HCT116 (cell line): ENCODE measurements around the gene SNX19. TPM values are rescaled to one million over a fixed set of nuclear protein-coding genes. Genes with fewer than 3 reads are reported as not detected.

ENCODE experiments used
- ATAC-seq: fragments of 200-7000 bp; cut with Tn5 transposase; 2 replicates; pipeline ENCODE4 v1.9.1; 2020; ENCODE audit warnings: mild to moderate bottlenecking, moderate library complexity
- Bru-seq: library from RNA; stranded (reverse); fragments of 400-500 nt; gene quantifications from one replicate; lab custom pipeline; 2021; lab: Mats Ljungman, UMichigan
- BruChase-seq, 2 experiments: library from RNA; stranded (reverse); fragments of 400-500 nt; gene quantifications; one replicate each; lab custom pipeline; 2021; lab: Mats Ljungman, UMichigan
- BruUV-seq: library from RNA; stranded (reverse); fragments of 400-500 nt; replicated peaks from 2 replicates; lab custom pipeline; 2021; lab: Mats Ljungman, UMichigan
- CTCF ChIA-PET: fragments of 300-600 bp; sonication (Branson Sonifier 250); formaldehyde crosslinking; loops from one replicate; lab custom pipeline; 2021; ENCODE audit warnings: antibody characterized with exemption; lab: Charles Lee
- POLR2A ChIA-PET: fragments of 300-600, 350-600 bp; sonication (Branson Sonifier 250); formaldehyde crosslinking; loops from one replicate; lab custom pipeline; 2021; ENCODE audit warnings: antibody characterized with exemption; lab: Charles Lee
- RAD21 ChIA-PET, 2 experiments: fragments of 300-600 bp; sonication (Branson Sonifier 250); formaldehyde crosslinking; loops; one replicate each; lab custom pipeline; 2023; ENCODE audit warnings: low total read pairs in 2 of 2; ENCODE audit not compliant: uncharacterized antibody in 2 of 2, unreplicated experiment in 2 of 2, low non-redundant PET in 1 of 2; lab: Charles Lee
- DNase-seq: peaks from one replicate; pipeline ENCODE4 v3.0.0-alpha.2; 2010; ENCODE audit warnings: low read depth, low spot score
- H2AFZ ChIP-seq: fragments of 200-600 bp; shearing (Covaris generic), sonication (generic); 2 replicates; pipeline ENCODE4 v1.6.1; 2017; ENCODE audit warnings: low read depth, mixed run types, mixed read lengths, antibody characterized with exemption, low read length; ENCODE audit not compliant: poor library complexity, severe bottlenecking
- H3K27ac ChIP-seq: 2 replicates; pipeline ENCODE4 v1.5.1; 2012; ENCODE audit warnings: low read depth, low read length
- H3K27me3 ChIP-seq: fragments of 200-600 bp; sonication (generic); 2 replicates; pipeline ENCODE4 v1.6.1; 2016; ENCODE audit warnings: mixed run types, low read length, mixed read lengths; ENCODE audit not compliant: insufficient read depth
- H3K36me3 ChIP-seq, 2 experiments: fragments of 200-500 bp in 1 of 2; fragments of 200-600 bp in 1 of 2; sonication (Bioruptor generic) in 1 of 2; sonication (generic) in 1 of 2; 2 replicates each; pipeline versions ENCODE4 v1.5.1 to v1.6.1; 2014 to 2016; ENCODE audit warnings: low read length in 2 of 2, inconsistent platforms in 1 of 2, mixed read lengths in 1 of 2, mixed run types in 1 of 2; ENCODE audit not compliant: insufficient read depth in 2 of 2, control insufficient read depth in 1 of 2
- H3K4me1 ChIP-seq, 2 experiments: fragments of 200-600 bp in 1 of 2; sonication (generic) in 1 of 2; 2 replicates each; pipeline versions ENCODE4 v1.5.1 to v1.6.1; 2012 to 2017; ENCODE audit warnings: low read length in 2 of 2, inconsistent platforms in 1 of 2, mild to moderate bottlenecking in 1 of 2, mixed read lengths in 1 of 2, mixed run types in 1 of 2, moderate library complexity in 1 of 2; ENCODE audit not compliant: insufficient read depth in 2 of 2, control insufficient read depth in 1 of 2
- H3K4me2 ChIP-seq: fragments of 200-600 bp; sonication (generic); 2 replicates; pipeline ENCODE4 v1.6.1; 2017; ENCODE audit warnings: mixed run types, low read length, mixed read lengths
- H3K4me3 ChIP-seq, 2 experiments: fragments of 200-600 bp in 1 of 2; sonication (generic) in 1 of 2; replicated peaks in 1 of 2; 2 replicates each; pipeline ENCODE4 v1.5.1; 2011 to 2016; ENCODE audit warnings: low read length in 2 of 2, control low read depth in 1 of 2, low read depth in 1 of 2, mild to moderate bottlenecking in 1 of 2, mixed read lengths in 1 of 2, mixed run types in 1 of 2
- H3K79me2 ChIP-seq: fragments of 200-600 bp; sonication (generic); 2 replicates; pipeline ENCODE4 v1.6.1; 2017; ENCODE audit warnings: mild to moderate bottlenecking, mixed run types, low read length, moderate library complexity, mixed read lengths; ENCODE audit not compliant: insufficient read depth
- H3K9ac ChIP-seq: fragments of 200-600 bp; sonication (generic); 2 replicates; pipeline ENCODE4 v1.6.1; 2016; ENCODE audit warnings: low read length, mixed read lengths
- H3K9me2 ChIP-seq: fragments of 200-600 bp; sonication (generic), shearing (Covaris generic); 2 replicates; pipeline ENCODE4 v1.6.1; 2017; ENCODE audit warnings: mixed run types, mild to moderate bottlenecking, moderate library complexity; ENCODE audit not compliant: insufficient read depth
- H3K9me3 ChIP-seq, 2 experiments: fragments of 200-500 bp in 1 of 2; fragments of 200-600 bp in 1 of 2; sonication (Bioruptor generic) in 1 of 2; sonication (generic) in 1 of 2; 2 replicates each; pipeline ENCODE4 v1.6.1; 2014 to 2017; ENCODE audit warnings: low read length in 2 of 2, mixed read lengths in 2 of 2, inconsistent platforms in 1 of 2, low read depth in 1 of 2, mild to moderate bottlenecking in 1 of 2, mixed run types in 1 of 2, moderate library complexity in 1 of 2; ENCODE audit not compliant: control insufficient read depth in 1 of 2, insufficient read depth in 1 of 2
- H4K20me1 ChIP-seq: fragments of 200-600 bp; sonication (generic), shearing (Covaris generic); 2 replicates; pipeline ENCODE4 v1.6.1; 2017; ENCODE audit warnings: mixed run types, mild to moderate bottlenecking, moderate library complexity; ENCODE audit not compliant: insufficient read depth
- FOSL1 ChIP-seq: IDR thresholded peaks from 2 replicates; pipeline ENCODE4 v1.6.1; 2012; ENCODE audit warnings: low read depth
- JUND ChIP-seq: IDR thresholded peaks from 2 replicates; pipeline ENCODE4 v1.6.1; 2012
- POLR2AphosphoS5 ChIP-seq: IDR thresholded peaks from 2 replicates; pipeline ENCODE4 v1.6.1; 2011; ENCODE audit warnings: mild to moderate bottlenecking, low read depth, low read length, moderate library complexity
- RAD21 ChIP-seq: IDR thresholded peaks from 2 replicates; pipeline ENCODE4 v1.6.1; 2012; ENCODE audit warnings: low read depth, mild to moderate bottlenecking
- SIN3A ChIP-seq: IDR thresholded peaks from 2 replicates; pipeline ENCODE4 v1.6.1; 2012; ENCODE audit warnings: low read depth
- SP1 ChIP-seq: IDR thresholded peaks from 2 replicates; pipeline ENCODE4 v1.6.1; 2012; ENCODE audit warnings: low read depth
- ZFX ChIP-seq: fragments of 450-650 bp; IDR thresholded peaks from 2 replicates; pipeline ENCODE4 v1.6.1; 2017
- ZNF274 ChIP-seq: fragments of 200-500 bp; sonication (Bioruptor generic); IDR thresholded peaks from 2 replicates; pipeline ENCODE4 v1.6.1; 2014; ENCODE audit warnings: mild to moderate bottlenecking, low read depth, low read length, inconsistent platforms
- intact Hi-C: fragments of 100-400 bp; cut with micrococcal nuclease; formaldehyde crosslinking; loops from 2 replicates; pipeline ENCODE4 v1.10.0; 2022
- long read RNA-seq: library from polyadenylated mRNA; unstranded; transcript quantifications from one replicate; pipeline ENCODE4 v2.0.0, GENCODE V29; 2021; ENCODE audit not compliant: unreplicated experiment
- polyA plus RNA-seq: library from polyadenylated mRNA; unstranded; fragments of >200 nt; gene quantifications from 2 replicates; pipeline ENCODE4 v1.2.1, GENCODE V29; 2012; ENCODE audit warnings: missing spikeins
- total RNA-seq: library from RNA; stranded (reverse); gene quantifications from one replicate; pipeline ENCODE4 v1.2.1, GENCODE V29; 2021; ENCODE audit not compliant: unreplicated experiment
- TF ChIP-seq, protein P1 (sequence below), 3 experiments: fragments of 200-600 bp in 1 of 3; sonication (generic) in 1 of 3; IDR thresholded peaks in 2 of 3; conservative IDR thresholded peaks in 1 of 3; 2 replicates each; pipeline ENCODE4 v1.5.1; 2012 to 2017; ENCODE audit warnings: low read depth in 2 of 3, low read length in 2 of 3, antibody characterized with exemption in 1 of 3, borderline replicate concordance in 1 of 3, control low read depth in 1 of 3, mild to moderate bottlenecking in 1 of 3, mixed read lengths in 1 of 3, mixed run types in 1 of 3, moderate library complexity in 1 of 3; ENCODE audit not compliant: insufficient read depth in 1 of 3
- TF ChIP-seq, protein P2 (sequence below): IDR thresholded peaks from 2 replicates; pipeline ENCODE4 v1.6.1; 2011; ENCODE audit warnings: mild to moderate bottlenecking, low read length, moderate library complexity; ENCODE audit not compliant: insufficient replicate concordance; ENCODE audit errors: extremely low read depth
- TF ChIP-seq, protein P3 (sequence below): IDR thresholded peaks from 2 replicates; pipeline ENCODE4 v1.6.1; 2012; ENCODE audit warnings: low read depth
- TF ChIP-seq, protein P4 (sequence below): IDR thresholded peaks from 2 replicates; pipeline ENCODE4 v1.6.1; 2012

The SNX19 gene, protein sequence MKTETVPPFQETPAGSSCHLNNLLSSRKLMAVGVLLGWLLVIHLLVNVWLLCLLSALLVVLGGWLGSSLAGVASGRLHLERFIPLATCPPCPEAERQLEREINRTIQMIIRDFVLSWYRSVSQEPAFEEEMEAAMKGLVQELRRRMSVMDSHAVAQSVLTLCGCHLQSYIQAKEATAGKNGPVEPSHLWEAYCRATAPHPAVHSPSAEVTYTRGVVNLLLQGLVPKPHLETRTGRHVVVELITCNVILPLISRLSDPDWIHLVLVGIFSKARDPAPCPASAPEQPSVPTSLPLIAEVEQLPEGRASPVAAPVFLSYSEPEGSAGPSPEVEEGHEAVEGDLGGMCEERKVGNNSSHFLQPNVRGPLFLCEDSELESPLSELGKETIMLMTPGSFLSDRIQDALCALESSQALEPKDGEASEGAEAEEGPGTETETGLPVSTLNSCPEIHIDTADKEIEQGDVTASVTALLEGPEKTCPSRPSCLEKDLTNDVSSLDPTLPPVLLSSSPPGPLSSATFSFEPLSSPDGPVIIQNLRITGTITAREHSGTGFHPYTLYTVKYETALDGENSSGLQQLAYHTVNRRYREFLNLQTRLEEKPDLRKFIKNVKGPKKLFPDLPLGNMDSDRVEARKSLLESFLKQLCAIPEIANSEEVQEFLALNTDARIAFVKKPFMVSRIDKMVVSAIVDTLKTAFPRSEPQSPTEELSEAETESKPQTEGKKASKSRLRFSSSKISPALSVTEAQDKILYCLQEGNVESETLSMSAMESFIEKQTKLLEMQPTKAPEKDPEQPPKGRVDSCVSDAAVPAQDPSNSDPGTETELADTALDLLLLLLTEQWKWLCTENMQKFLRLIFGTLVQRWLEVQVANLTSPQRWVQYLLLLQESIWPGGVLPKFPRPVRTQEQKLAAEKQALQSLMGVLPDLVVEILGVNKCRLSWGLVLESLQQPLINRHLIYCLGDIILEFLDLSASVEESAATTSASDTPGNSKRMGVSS
- 25.2 TPM for total RNA-seq
- 10.6 and 11.7 TPM in 2 replicates for polyA plus RNA-seq
- percentile 85 among the genes with signal in this experiment for Bru-seq, nascent RNA
- percentile 88 among the genes with signal in this experiment for BruChase-seq, experiment 1, labeled RNA remaining after a 6-hour chase
- percentile 90 among the genes with signal in this experiment for BruChase-seq, experiment 2, labeled RNA remaining after a 2-hour chase
- long read RNA-seq, full-length matches to known transcripts: 3 of 9 reads
- long read RNA-seq, partial matches to known transcripts: 2 of 9 reads
- long read RNA-seq, other reads (novel, unspliced or antisense): 4 of 9 reads

DNA sequence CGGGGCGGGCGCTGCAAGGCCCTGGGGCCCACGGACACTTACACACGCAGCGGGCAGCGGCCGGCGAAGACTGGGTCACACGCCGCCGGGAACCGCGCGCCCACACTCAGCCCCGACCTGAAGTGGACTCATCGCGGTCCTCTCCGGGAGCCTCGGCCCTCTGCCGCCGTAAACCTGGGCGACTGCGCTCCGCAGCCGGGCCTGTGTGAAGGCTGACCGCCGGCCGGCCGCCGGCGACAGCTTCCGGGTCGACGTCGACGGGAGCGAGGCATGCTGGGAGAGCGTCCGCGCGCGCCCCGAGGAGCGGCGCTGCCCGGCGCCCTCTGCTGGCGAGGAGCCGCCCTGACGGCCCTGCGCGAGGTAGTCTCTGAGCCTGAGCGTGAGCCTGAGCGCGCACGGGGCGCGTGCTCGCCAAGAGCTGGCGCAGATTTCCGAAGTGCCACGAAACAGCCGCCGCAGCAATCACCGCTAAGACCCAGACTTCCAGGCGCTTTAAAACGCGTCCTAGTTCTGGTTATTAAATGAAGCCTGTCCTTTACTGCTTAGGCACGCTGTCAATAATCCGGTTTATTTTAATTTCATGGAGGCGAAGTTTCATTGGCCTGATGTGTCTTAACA is at the start of gene SNX19:
Gene SNX19 (minus strand): TSS at position 242 of the 618 bp plus-strand sequence. CDS start 540 bp downstream, outside the sequence.
- intact Hi-C loops: no loop called here
- no peaks in the 10 kb centered on the region for H4K20me1 ChIP-seq
- peaks cover 34% of the 10 kb centered on the region for H3K79me2 ChIP-seq
- H3K9ac ChIP-seq: peak within 1 kb of the TSS; percentile 67
- ChIA-PET POLR2A (no interaction called here), CTCF (interaction anchor here (0.6 to 1.3 kb wide), 15 partner anchors 9 to 703 kb away, joined by 3 to 10 read pairs (median 4); no protein-coding TSS in a partner anchor), RAD21 (no interaction called here)
- DNase-seq (peak; percentile 69), ATAC-seq (peak; percentile 98)
- peak within 1 kb of the TSS; percentile 88 for H3K4me2 ChIP-seq
- no TSS peak for BruUV-seq
- peak within 1 kb of the TSS; percentile 75 to 89 for H3K4me3 ChIP-seq
- peaks cover 5 to 12% of the 10 kb centered on the region in 2 experiments for H3K4me1 ChIP-seq
- H3K27ac ChIP-seq: peak within 1 kb of the TSS; percentile 48; the same call in 1 of the 2 replicates
- no peaks in the 10 kb centered on the region for H3K27me3 ChIP-seq
- no peaks in the 10 kb centered on the region for H3K9me3 ChIP-seq
- H2AFZ ChIP-seq: peak within 1 kb of the TSS; percentile 69
- H3K9me2 ChIP-seq: no peaks in the 10 kb centered on the region
- peaks cover 0 to under 1% of the 10 kb centered on the region in 2 experiments; a peak in 2 of 4 replicates for H3K36me3 ChIP-seq
- peak; percentile 89 for TF ChIP-seq SIN3A
- TF ChIP-seq SP1: no peak; the same call in 1 of the 2 replicates
- TF ChIP-seq, protein P1, sequence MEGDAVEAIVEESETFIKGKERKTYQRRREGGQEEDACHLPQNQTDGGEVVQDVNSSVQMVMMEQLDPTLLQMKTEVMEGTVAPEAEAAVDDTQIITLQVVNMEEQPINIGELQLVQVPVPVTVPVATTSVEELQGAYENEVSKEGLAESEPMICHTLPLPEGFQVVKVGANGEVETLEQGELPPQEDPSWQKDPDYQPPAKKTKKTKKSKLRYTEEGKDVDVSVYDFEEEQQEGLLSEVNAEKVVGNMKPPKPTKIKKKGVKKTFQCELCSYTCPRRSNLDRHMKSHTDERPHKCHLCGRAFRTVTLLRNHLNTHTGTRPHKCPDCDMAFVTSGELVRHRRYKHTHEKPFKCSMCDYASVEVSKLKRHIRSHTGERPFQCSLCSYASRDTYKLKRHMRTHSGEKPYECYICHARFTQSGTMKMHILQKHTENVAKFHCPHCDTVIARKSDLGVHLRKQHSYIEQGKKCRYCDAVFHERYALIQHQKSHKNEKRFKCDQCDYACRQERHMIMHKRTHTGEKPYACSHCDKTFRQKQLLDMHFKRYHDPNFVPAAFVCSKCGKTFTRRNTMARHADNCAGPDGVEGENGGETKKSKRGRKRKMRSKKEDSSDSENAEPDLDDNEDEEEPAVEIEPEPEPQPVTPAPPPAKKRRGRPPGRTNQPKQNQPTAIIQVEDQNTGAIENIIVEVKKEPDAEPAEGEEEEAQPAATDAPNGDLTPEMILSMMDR (IDR thresholded peaks at IDR 0.05 in 2 of 3, conservative IDR thresholded peaks at IDR 0.05 in 1 of 3; ENCODE audit: borderline replicate concordance in 1 of 3, insufficient read depth in 1 of 3, low read depth in 2 of 3, low read length in 2 of 3): peak; percentile 71 to 94 (median 78)
- TF ChIP-seq RAD21: peak; percentile 33; the same call in 1 of the 2 replicates
- TF ChIP-seq, protein P2, sequence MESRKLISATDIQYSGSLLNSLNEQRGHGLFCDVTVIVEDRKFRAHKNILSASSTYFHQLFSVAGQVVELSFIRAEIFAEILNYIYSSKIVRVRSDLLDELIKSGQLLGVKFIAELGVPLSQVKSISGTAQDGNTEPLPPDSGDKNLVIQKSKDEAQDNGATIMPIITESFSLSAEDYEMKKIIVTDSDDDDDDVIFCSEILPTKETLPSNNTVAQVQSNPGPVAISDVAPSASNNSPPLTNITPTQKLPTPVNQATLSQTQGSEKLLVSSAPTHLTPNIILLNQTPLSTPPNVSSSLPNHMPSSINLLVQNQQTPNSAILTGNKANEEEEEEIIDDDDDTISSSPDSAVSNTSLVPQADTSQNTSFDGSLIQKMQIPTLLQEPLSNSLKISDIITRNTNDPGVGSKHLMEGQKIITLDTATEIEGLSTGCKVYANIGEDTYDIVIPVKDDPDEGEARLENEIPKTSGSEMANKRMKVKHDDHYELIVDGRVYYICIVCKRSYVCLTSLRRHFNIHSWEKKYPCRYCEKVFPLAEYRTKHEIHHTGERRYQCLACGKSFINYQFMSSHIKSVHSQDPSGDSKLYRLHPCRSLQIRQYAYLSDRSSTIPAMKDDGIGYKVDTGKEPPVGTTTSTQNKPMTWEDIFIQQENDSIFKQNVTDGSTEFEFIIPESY: no peak
- TF ChIP-seq, protein P3, sequence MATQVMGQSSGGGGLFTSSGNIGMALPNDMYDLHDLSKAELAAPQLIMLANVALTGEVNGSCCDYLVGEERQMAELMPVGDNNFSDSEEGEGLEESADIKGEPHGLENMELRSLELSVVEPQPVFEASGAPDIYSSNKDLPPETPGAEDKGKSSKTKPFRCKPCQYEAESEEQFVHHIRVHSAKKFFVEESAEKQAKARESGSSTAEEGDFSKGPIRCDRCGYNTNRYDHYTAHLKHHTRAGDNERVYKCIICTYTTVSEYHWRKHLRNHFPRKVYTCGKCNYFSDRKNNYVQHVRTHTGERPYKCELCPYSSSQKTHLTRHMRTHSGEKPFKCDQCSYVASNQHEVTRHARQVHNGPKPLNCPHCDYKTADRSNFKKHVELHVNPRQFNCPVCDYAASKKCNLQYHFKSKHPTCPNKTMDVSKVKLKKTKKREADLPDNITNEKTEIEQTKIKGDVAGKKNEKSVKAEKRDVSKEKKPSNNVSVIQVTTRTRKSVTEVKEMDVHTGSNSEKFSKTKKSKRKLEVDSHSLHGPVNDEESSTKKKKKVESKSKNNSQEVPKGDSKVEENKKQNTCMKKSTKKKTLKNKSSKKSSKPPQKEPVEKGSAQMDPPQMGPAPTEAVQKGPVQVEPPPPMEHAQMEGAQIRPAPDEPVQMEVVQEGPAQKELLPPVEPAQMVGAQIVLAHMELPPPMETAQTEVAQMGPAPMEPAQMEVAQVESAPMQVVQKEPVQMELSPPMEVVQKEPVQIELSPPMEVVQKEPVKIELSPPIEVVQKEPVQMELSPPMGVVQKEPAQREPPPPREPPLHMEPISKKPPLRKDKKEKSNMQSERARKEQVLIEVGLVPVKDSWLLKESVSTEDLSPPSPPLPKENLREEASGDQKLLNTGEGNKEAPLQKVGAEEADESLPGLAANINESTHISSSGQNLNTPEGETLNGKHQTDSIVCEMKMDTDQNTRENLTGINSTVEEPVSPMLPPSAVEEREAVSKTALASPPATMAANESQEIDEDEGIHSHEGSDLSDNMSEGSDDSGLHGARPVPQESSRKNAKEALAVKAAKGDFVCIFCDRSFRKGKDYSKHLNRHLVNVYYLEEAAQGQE: no peak
- TF ChIP-seq FOSL1: no peak
- TF ChIP-seq, protein P4, sequence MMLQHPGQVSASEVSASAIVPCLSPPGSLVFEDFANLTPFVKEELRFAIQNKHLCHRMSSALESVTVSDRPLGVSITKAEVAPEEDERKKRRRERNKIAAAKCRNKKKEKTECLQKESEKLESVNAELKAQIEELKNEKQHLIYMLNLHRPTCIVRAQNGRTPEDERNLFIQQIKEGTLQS: no peak
- TF ChIP-seq ZFX: peak; percentile 99
- TF ChIP-seq ZNF274: no peak
- no peak for TF ChIP-seq JUND
- TF ChIP-seq POLR2AphosphoS5: peak; percentile 86
